IPS-18c (cell line): ENCODE measurements around the gene CLDN9.

Experiments
- H3K4me3 ChIP-seq: 2 replicates; pipeline ENCODE4 v1.7.0; 2013; ENCODE audit warnings: low read depth, mild to moderate bottlenecking, low read length, moderate library complexity; ENCODE audit not compliant: insufficient read depth
- H3K9me3 ChIP-seq: one replicate; pipeline ENCODE4 v1.6.1; 2013; ENCODE audit warnings: mild to moderate bottlenecking, low read length, moderate library complexity; ENCODE audit not compliant: control insufficient read depth, insufficient read depth

Gene CLDN9

DNA sequence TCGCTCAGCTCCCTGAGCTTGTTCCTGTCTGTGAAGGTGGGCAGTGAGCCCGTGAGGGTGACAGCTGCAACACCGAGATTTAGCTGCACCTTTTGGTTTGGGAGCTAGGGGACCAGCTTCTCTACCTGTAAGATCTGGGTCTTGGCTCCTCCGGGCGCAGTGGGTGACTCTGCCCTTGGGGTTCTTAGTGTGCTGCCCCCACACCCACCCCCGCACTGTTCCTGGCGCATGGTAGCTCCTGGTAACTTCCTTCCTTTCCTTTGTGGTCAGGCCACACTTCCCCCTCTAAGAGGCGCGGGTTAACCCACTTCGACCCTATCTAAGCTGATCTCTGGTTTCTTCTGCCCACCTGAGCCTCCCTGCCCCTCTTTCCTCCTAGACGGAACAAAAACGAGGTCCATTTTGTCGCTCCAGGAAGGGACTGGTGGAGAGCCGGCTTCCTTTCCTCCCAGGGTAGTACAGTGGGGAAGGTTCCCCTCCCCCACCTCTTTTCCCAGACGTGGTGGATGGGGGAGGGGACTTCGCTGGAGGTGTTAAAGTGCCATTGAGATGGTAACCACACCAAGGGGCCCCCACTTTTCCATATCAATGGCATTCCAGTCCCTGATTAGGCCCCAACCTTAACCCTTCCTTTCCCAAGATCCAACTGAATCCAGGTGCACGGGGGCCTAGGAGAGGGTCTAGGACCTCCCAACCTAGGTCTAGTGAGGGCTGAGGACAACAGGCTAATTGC lies 4.6 kb upstream of the CLDN9 start:
- H3K4me3 ChIP-seq = peak overlapping the region; percentile 37
- no peaks in the 10 kb centered on the region for H3K9me3 ChIP-seq

DNA sequence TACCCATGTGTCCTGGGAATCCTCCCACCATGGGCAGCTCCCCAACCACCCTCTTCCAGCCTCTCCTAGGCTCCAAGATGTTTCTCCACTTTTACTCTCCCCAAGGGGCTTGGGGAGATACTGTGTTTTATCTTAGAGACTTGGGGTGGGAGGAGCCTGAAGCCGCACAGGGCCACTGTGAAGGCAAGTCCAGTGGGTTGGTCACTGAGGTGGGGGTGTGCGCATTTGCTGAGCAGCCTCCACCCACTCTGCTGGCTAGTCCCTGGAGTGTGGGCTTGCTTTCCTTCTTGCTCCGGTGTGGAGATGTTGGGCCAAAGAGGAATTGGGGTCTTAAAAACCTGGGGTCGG lies 4.1 kb upstream of the CLDN9 start:
- H3K4me3 ChIP-seq = no peak overlapping the region; the same call in 1 of the 2 replicates
- H3K9me3 ChIP-seq = no peaks in the 10 kb centered on the region

DNA sequence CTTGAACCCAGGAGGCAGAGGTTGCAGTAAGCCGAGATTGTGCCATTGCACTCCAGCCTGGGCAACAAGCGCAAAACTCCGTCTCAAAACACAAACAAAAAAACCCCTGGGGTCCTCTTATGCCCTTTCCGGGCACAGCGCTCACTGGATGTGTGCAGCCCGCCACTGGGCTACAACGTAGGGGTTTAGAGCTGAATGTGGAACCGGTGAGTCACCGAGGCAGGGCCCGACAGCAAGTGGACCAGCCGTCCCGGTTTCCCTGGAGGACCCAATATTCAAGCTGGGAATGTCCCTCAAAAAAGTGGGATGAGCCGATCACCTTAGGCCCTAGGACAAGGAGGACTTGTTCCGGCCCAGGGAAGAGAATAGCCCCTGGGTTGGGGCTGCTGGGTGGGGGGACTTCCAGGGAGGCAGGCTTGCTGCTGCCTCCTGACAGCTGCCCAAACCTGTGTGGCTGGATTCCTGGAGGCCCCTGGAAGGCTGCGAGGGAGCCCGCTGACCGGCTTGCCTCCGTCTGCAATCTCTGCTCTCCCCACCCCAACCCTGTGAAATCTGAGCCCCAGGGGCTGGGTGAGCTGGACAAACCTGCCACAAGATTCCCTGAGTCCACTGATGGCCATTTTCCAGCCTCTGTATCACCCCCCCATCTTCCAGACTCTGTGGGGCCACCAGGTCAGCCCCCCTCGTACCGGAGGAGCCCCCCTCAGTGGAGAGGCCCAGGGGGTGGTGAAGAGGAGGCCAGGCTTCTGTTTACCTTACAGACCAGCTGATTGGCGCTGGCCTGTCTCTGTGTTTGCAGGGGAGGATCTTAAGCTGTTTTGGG lies 2.9 kb upstream of the CLDN9 start:
- peak overlapping the region; percentile 29; the same call in 1 of the 2 replicates for H3K4me3 ChIP-seq

DNA sequence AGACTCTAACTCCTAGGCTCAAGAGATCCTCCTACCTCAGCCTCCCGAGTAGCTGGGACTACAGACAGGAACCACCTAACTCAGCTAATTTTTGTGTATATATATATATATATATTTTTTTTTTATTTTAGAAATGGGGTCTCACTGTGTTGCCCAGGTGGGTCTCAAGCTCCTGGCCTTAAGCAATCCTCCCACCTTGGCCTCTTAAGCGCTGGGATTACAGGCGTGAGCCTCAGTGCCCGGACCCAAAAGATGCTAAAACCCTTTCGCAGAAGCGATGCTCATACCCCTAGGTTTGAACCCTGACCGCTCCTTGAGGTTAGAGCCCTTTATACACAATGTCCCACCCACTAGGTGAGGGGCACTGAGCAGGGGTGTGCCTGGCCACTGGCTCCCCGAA lies 2.2 kb upstream of the CLDN9 start:
- H3K9me3 ChIP-seq = no peaks in the 10 kb centered on the region
- no peak overlapping the region for H3K4me3 ChIP-seq

More for the DNA sequence above, 2.9 kb upstream of the CLDN9 start:
- no peaks in the 10 kb centered on the region for H3K9me3 ChIP-seq

DNA sequence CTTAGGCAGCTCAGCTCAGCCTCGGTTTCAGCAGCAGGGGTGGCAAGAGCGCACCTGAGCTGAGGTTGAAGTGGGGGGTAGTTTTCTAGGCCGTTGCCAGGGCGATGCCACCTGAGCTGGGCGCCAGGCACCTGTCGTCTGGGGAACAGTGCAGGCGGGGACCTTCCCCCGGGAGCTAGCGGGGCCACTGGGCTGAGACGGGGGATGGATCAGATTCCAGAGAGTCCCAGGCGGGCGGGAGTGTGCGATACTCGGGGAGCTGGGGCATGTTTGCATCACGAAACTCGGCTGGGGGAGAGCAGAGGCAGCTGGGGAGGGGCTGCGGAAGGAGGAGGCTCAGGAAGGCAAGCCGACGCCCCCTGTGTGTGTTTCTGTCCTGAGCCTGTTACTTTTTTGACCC lies 477 bp upstream of the CLDN9 start:
- no peaks in the 10 kb centered on the region for H3K9me3 ChIP-seq
- peak overlapping the region; percentile 44 for H3K4me3 ChIP-seq

DNA sequence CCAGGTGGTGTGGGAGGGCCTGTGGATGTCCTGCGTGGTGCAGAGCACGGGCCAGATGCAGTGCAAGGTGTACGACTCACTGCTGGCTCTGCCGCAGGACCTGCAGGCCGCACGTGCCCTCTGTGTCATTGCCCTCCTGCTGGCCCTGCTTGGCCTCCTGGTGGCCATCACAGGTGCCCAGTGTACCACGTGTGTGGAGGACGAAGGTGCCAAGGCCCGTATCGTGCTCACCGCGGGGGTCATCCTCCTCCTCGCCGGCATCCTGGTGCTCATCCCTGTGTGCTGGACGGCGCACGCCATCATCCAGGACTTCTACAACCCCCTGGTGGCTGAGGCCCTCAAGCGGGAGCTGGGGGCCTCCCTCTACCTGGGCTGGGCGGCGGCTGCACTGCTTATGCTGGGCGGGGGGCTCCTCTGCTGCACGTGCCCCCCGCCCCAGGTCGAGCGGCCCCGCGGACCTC lies 798 bp downstream of the CLDN9 start:
- no peaks in the 10 kb centered on the region for H3K9me3 ChIP-seq
- peak overlapping the region; percentile 28; the same call in 1 of the 2 replicates for H3K4me3 ChIP-seq

DNA sequence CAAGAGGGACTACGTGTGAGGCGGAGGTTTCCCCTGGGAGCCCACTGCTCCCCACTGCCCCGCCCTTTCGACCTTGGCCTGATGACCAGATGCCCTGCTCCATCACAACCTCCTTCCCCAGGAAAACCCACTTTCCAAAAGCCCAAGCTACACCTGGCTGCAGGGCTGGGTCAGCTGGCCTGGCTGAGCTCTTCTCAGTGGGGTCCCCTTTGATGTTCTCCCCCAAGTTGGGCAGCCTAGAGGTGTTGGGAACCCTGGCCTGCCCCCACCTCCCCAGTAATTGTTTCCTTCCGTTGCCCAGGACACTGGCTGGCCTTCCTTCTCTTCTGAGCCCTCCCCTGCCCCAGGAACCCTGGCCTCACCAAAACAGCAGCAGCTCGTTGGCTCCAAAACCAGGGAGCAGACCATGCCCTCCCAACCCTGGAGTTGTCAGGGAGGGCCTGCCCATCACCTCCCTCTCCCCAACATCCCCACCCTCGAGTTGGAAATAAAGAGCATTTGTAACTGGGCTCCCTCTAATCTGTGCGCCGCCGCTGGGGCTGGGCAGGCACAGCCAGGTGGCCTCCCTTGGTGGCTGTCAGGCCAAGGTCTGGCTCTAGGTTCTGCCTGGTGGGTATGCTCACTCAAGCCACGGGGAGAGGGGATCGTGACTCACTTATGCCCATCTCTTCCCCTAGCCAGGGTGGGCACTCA lies 1.4 kb downstream of the CLDN9 start:
- H3K4me3 ChIP-seq = peak overlapping the region; percentile 20; the same call in 1 of the 2 replicates
- no peaks in the 10 kb centered on the region for H3K9me3 ChIP-seq

DNA sequence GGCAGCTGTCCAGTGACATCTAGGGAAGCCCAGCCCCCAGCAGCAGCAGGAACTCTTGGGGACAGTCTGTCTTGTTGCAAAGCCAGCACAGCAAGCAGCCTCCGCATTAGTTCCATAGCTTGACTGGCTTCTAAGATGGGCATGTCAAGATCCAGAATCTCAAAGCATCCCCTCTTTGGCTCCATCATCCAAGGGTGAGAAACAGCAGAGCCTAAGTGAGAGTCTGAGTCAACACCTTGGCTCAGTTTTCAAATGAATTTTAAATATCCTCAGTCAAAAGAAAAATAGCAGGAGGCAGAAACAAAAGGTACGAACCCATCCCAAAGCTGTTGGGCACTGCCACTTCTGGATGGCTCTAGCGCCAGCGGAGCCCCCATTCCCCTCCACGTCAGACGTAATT lies 2.2 kb downstream of the CLDN9 start:
- H3K9me3 ChIP-seq = no peaks in the 10 kb centered on the region
- no peak overlapping the region for H3K4me3 ChIP-seq

DNA sequence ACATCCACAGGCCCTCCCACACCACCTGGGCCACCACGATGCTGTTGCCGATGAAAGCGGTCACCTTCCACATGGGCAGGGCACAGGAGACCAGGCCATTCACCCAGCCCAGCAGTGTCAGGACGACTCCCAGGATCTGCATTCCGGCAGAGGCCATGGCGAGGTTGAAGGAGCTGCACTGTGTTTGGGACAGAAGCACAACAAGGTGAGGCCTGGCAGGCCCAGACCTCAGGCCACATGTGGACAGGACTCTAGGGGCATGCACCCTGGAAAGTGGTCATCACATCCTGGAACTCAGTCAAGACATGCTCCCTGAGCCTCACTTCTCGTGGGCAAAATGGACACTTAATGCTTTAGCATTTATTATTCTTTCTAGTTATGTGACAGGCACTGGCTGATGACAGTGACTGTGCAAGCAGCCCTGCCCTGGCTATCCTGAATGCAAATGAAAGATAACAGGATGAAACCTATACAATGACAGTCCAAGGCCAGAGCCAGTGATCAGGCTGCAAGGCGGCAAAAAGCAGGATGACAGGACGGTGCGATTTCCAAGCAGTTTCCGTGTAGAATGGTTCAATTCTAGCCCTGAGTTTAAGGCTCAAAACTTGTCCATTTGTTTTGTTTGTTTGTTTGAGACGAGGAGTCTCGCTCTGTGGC lies 3.3 kb downstream of the CLDN9 start:
- Histone ChIP-seq H3K4me3 (peak overlapping the region; percentile 39), H3K9me3 (no peaks in the 10 kb centered on the region)

DNA sequence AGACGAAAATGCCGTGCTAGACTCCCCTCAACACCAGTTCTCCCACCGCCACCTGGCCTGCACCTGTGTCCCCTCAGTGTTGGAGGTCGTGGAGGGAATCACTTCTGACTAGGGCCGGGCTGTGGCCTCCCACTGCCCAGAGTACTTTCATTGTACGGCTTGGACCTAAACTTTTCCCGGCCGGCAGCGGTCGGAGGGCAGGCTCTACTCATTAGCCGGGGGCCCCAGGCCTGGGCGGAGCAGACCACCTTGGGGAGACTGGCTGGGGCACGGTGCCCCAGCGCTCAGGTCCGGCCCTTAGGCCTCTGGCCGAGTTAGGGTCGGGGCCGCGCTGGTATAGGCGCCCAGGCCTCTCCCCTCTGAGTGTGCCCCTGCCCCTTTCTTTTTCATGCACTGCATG lies 4.6 kb downstream of the CLDN9 start:
- peak overlapping the region; percentile 95 for H3K4me3 ChIP-seq
- H3K9me3 ChIP-seq = no peaks in the 10 kb centered on the region

DNA sequence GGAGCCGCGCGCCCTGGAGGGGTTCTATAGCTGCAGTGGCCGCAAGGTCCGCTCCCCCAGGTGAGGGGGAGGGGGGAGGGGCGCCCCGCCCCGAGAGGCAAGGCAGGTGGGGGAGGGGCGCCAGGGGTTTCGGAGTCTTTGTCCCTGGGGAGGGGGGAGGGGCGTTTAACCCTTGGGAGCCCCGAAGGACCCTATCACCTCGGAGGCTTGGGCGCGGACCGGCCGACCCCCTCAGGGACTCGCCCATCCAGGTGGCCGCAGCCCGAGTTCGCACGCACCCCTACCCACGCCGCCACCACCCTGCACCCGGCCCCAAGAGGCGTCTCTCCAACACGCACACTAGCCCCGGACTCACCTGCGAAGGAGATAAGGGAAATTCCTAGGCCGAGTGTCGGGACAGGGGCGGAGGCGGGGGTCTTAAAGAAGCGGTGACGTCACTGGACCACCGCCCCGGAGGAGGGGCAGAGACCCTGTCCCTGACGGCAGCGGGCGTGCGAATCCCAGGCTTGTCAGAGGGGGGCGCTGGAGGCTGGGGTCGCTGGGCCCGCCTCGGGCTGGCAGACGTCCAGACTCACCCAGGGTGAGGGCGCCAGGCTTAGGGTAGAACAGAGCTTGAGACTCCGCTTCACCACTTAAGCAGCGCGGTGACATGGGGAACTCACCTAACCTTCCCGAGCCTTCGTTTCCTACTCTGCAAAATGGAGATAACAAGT lies 5.2 kb downstream of the CLDN9 start, which contains the start of gene CLDN6:
CLDN6 (minus strand) TSS at position 390 of the 713 bp plus-strand sequence. CDS start 2,162 bp downstream, outside the sequence.
- Histone ChIP-seq H3K4me3 (peak within 1 kb of the TSS; percentile 95), H3K9me3 (no peaks in the 10 kb centered on the region)

DNA sequence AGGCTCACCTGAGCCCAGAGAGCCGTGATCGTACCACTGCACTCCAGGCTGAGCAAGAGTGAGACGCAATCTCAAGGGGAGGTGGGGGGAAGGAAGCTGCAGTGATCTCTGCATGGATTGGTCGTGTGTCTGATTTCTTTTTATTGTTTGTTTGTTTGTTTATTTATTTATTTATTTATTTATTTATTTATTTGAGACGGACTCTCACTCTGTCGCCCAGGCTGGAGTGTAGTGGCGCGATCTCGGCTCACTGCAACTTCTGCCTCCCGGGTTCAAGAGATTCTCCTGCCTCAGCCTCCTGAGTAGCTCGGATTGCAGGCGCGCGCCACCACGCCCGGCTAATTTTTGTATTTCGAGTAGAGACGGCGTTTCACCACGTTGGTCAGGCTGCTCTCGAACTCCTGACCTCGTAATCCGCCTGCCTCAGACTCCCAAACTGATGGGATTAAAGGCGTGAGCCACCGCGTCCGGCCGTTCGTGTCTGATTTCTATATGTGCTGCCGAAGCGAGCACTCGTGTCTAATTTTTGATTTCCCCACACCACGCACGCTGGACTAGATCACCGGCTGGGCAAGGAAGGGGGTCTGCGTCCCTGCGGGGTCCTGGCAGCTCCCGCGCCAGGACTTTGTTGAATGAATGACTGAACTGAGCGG lies 7.0 kb downstream of the CLDN9 start:
- peak overlapping the region; percentile 17; the same call in 1 of the 2 replicates for H3K4me3 ChIP-seq
- no peaks in the 10 kb centered on the region for H3K9me3 ChIP-seq

DNA sequence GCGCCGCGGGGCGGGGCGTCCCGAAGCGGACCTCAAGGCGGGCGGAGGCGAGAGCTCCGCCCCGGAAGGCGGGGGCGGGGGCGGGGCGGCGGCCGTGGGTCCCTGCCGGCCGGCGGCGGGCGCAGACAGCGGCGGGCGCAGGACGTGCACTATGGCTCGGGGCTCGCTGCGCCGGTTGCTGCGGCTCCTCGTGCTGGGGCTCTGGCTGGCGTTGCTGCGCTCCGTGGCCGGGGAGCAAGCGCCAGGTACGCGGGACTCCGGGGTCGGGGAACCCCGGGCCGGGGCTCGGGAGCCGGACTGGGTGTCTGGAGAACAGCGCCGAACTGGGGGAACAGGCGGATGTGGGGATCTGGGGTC lies 7.5 kb downstream of the CLDN9 start, which contains the start of gene TNFRSF12A:
TNFRSF12A (plus strand) TSS at position 122 of the 357 bp plus-strand sequence; CDS start at position 152, 30 bp downstream.
- Histone ChIP-seq H3K4me3 (peak within 1 kb of the TSS; percentile 86), H3K9me3 (no peaks in the 10 kb centered on the region)

DNA sequence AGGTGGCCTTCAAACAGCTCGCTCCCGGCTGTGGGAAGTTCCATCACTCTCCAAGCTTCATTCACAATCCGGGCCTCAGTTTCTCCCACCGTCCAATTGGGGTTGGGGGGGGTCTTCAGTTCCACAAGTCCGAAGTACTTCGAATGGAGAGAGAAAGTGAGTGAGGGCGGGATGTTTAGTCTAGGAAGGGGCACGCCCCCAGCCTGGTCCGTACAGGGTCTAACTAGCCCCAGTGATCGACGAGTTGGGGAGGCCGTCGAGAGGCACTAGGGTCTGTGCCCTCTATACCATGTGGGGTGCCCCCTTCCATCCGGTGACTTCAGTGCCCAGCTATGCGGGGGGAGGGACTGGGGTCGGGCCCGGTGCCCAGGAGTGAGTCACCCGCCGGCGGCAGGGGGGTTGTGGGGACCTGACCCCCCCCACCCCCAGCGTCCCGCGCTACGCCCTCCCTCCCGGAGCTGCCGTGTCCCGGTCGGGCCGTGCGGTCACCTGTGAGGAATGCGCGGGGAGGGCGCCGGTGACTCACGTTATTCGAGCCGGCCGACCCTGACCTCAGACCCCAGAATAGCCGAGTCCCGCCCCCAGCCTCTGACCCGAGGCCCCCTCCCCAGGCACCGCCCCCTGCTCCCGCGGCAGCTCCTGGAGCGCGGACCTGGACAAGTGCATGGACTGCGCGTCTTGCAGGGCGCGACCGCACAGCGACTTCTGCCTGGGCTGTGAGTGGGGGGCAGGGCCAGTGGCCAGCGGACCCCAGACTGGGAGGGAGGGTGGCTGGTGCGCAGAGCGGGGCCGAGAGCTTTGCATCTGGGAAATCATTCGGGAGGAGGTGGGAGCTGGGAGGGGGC lies 8.1 kb downstream of the CLDN9 start:
- no peaks in the 10 kb centered on the region for H3K9me3 ChIP-seq
- H3K4me3 ChIP-seq = peak overlapping the region; percentile 86

DNA sequence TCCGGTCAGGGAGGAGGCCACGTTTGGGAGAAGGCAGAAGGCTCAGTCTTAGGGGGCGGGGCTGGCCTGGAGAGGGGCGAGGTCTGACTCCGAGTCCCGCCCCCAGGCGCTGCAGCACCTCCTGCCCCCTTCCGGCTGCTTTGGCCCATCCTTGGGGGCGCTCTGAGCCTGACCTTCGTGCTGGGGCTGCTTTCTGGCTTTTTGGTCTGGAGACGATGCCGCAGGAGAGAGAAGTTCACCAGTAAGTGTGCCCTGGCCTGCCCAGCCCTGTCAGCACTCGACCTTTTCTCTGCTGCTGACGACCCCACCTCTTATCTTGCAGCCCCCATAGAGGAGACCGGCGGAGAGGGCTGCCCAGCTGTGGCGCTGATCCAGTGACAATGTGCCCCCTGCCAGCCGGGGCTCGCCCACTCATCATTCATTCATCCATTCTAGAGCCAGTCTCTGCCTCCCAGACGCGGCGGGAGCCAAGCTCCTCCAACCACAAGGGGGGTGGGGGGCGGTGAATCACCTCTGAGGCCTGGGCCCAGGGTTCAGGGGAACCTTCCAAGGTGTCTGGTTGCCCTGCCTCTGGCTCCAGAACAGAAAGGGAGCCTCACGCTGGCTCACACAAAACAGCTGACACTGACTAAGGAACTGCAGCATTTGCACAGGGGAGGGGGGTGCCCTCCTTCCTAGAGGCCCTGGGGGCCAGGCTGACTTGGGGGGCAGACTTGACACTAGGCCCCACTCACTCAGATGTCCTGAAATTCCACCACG lies 8.9 kb downstream of the CLDN9 start:
- no peaks in the 10 kb centered on the region for H3K9me3 ChIP-seq
- peak overlapping the region; percentile 86 for H3K4me3 ChIP-seq
